Fibroblast of pulmonary artery (primary cell): Measurements from ENCODE around the gene ZNF385C.

ENCODE experiments used
- DNase-seq: peaks from one replicate; pipeline ENCODE4 v3.0.0-alpha.2; 2010; ENCODE audit warnings: low read depth
- H3K4me3 ChIP-seq: replicated peaks from 2 replicates; pipeline ENCODE4 v1.5.1; 2011; ENCODE audit warnings: low read depth, mild to moderate bottlenecking, control low read depth, low read length, moderate library complexity
- CTCF ChIP-seq: IDR thresholded peaks from 2 replicates; pipeline ENCODE4 v1.5.1; 2011; ENCODE audit warnings: mild to moderate bottlenecking, control low read depth, low read length, inconsistent platforms; ENCODE audit errors: missing control alignments

ZNF385C gene

GRCh38 chr17:42053731-42054500, 44.4 kb downstream of the ZNF385C start:
- no peak for TF ChIP-seq CTCF
- no peak overlapping the region for H3K4me3 ChIP-seq
- no peak for DNase-seq

- H3K4me3 ChIP-seq: no peak overlapping the region
- no peak for TF ChIP-seq CTCF
- DNase-seq: no peak
Measured at GRCh38 chr17:42052346-42052877, 45.9 kb downstream of the ZNF385C start.

GRCh38 chr17:42051645-42052044, 46.6 kb downstream of the ZNF385C start:
- TF ChIP-seq CTCF: no peak
- no peak for DNase-seq
- no peak overlapping the region for H3K4me3 ChIP-seq

GRCh38 chr17:42051013-42051400, 47.3 kb downstream of the ZNF385C start:
- no peak for DNase-seq
- no peak overlapping the region for H3K4me3 ChIP-seq
- TF ChIP-seq CTCF: no peak

GRCh38 chr17:42050393-42051012, 47.8 kb downstream of the ZNF385C start, which contains the start of gene C17orf113:
TSS of gene C17orf113 (minus strand) at chr17:42050601. CDS start at chr17:42043376, 7,225 bp downstream.
- no peak for TF ChIP-seq CTCF
- peak within 1 kb of the TSS; percentile 46 for H3K4me3 ChIP-seq
- DNase-seq: peak; percentile 22

GRCh38 chr17:42049834-42050392, 48.4 kb downstream of the ZNF385C start:
- H3K4me3 ChIP-seq: peak overlapping the region; percentile 46
- no peak for DNase-seq
- no peak for TF ChIP-seq CTCF
